Common myeloid progenitor, CD34-positive (primary cell): ENCODE results near the gene APBA1.
A peak's percentile ranks its signal among the peaks of the same experiment; 100 is the strongest.

Source experiments
- CTCF ChIA-PET: fragments of 350-600 bp; sonication (Branson Sonifier 250); formaldehyde crosslinking; loops from one replicate; lab custom pipeline; 2021; ENCODE audit warnings: antibody characterized with exemption; lab: Charles Lee
- POLR2A ChIA-PET: fragments of 350-600 bp; sonication (Branson Sonifier 250); formaldehyde crosslinking; loops from one replicate; lab custom pipeline; 2021; ENCODE audit warnings: antibody characterized with exemption; lab: Charles Lee
- DNase-seq, 3 donors: peaks; one replicate each; pipeline versions ENCODE4 v3.0.0 to v3.0.0-alpha.2; 2013
- H3K27ac ChIP-seq, 2 experiments: 1 replicate in 1 of 2; 2 replicates in 1 of 2; pipeline ENCODE4 v1.7.0; 2013; ENCODE audit warnings: inconsistent platforms in 2 of 2, low read length in 2 of 2, mild to moderate bottlenecking in 2 of 2, low read depth in 1 of 2, moderate library complexity in 1 of 2; ENCODE audit not compliant: severe bottlenecking in 2 of 2, insufficient read depth in 1 of 2, poor library complexity in 1 of 2
- H3K27me3 ChIP-seq, 5 experiments: replicated peaks in 2 of 5; 1 replicate in 3 of 5; 2 replicates in 2 of 5; pipeline versions ENCODE4 v1.6.1 to v1.7.0; 2013; ENCODE audit warnings: low read length in 4 of 5, mild to moderate bottlenecking in 2 of 5, moderate library complexity in 2 of 5, inconsistent platforms in 1 of 5; ENCODE audit not compliant: insufficient read depth in 5 of 5, control insufficient read depth in 4 of 5
- H3K36me3 ChIP-seq, 4 experiments: 1 replicate in 2 of 4; 2 replicates in 2 of 4; pipeline versions ENCODE4 v1.6.1 to v1.7.0; 2013; ENCODE audit warnings: low read length in 3 of 4, control low read depth in 1 of 4, mild to moderate bottlenecking in 1 of 4; ENCODE audit not compliant: control insufficient read depth in 4 of 4, insufficient read depth in 4 of 4
- H3K4me1 ChIP-seq, 4 experiments: 1 replicate in 3 of 4; 2 replicates in 1 of 4; pipeline versions ENCODE4 v1.6.1 to v1.7.1; 2013; ENCODE audit warnings: low read length in 3 of 4, mild to moderate bottlenecking in 3 of 4, control low read depth in 1 of 4, inconsistent platforms in 1 of 4, moderate library complexity in 1 of 4; ENCODE audit not compliant: control insufficient read depth in 4 of 4, insufficient read depth in 4 of 4; ENCODE audit errors: control extremely low read depth in 1 of 4
- H3K4me3 ChIP-seq, 7 experiments: 1 replicate in 4 of 7; 2 replicates in 3 of 7; pipeline versions ENCODE4 v1.5.1 to v1.7.0; 2013; ENCODE audit warnings: mild to moderate bottlenecking in 7 of 7, low read length in 6 of 7, moderate library complexity in 6 of 7, inconsistent platforms in 2 of 7, low read depth in 2 of 7, control low read depth in 1 of 7; ENCODE audit not compliant: insufficient read depth in 4 of 7, control insufficient read depth in 1 of 7; ENCODE audit errors: extremely low read depth in 1 of 7
- H3K9me3 ChIP-seq, 5 experiments: 1 replicate in 4 of 5; 2 replicates in 1 of 5; pipeline versions ENCODE4 v1.6.1 to v1.7.1; 2013; ENCODE audit warnings: low read length in 4 of 5, mild to moderate bottlenecking in 2 of 5, inconsistent platforms in 1 of 5, low read depth in 1 of 5, moderate library complexity in 1 of 5; ENCODE audit not compliant: control insufficient read depth in 4 of 5, insufficient read depth in 2 of 5; ENCODE audit errors: control extremely low read depth in 1 of 5
- WGBS: methylation state at CpG from one replicate; pipeline ENCODE4 v1.1.5; 2013; ENCODE audit not compliant: insufficient coverage; 5-methylcytosine and 5-hydroxymethylcytosine counted together

APBA1 gene

GRCh38 chr9:69696802-69697201, 24.6 kb upstream of the APBA1 start:
- H3K36me3 ChIP-seq, result no peaks in the 10 kb centered on the region
- peak in 2 of 3 donors; percentile 7 to 14 for DNase-seq
- H3K9me3 ChIP-seq, result peaks cover 2 to 39% (median 5%) of the 10 kb centered on the region in 5 experiments
- POLR2A ChIA-PET, result no interaction called here
- WGBS, result no CpG with 5 or more reads among the region's 2 CpGs
- no peak overlapping the region for H3K27ac ChIP-seq
- no peaks in the 10 kb centered on the region for H3K27me3 ChIP-seq
- H3K4me1 ChIP-seq, result no peaks in the 10 kb centered on the region
- no peak overlapping the region for H3K4me3 ChIP-seq
- CTCF ChIA-PET, result no interaction called here

GRCh38 chr9:69689991-69690538, 17.9 kb upstream of the APBA1 start:
- WGBS, result 100% methylated on average over 1 of the region's 2 CpGs
- Histone ChIP-seq H3K27ac (no peak overlapping the region), H3K4me1 (no peaks in the 10 kb centered on the region), H3K4me3 (no peak overlapping the region), H3K9me3 (peaks cover 0 to 3% (median 0%) of the 10 kb centered on the region in 5 experiments), H3K27me3 (no peaks in the 10 kb centered on the region), H3K36me3 (no peaks in the 10 kb centered on the region)
- ChIA-PET POLR2A (no interaction called here), CTCF (interaction anchor here (0.6 to 1.0 kb wide), 2 partner anchors 13 to 16 kb away, joined by 3 read pairs; no protein-coding TSS in a partner anchor)
- DNase-seq, result no peak

- no peak overlapping the region for H3K4me3 ChIP-seq
- ChIA-PET POLR2A (no interaction called here), CTCF (no interaction called here)
- WGBS, result no CpG with 5 or more reads among the region's 5 CpGs
- DNase-seq, result no peak
- no peaks in the 10 kb centered on the region for H3K9me3 ChIP-seq
- H3K36me3 ChIP-seq, result no peaks in the 10 kb centered on the region
- H3K4me1 ChIP-seq, result no peaks in the 10 kb centered on the region
- no peaks in the 10 kb centered on the region for H3K27me3 ChIP-seq
- no peak overlapping the region for H3K27ac ChIP-seq
Observed at GRCh38 chr9:69683927-69684326, 11.8 kb upstream of the APBA1 start.

- CTCF ChIA-PET, result no interaction called here
- Histone ChIP-seq H3K9me3 (no peaks in the 10 kb centered on the region), H3K36me3 (no peaks in the 10 kb centered on the region), H3K4me3 (no peak overlapping the region), H3K4me1 (peaks cover 0 to 11% (median 2%) of the 10 kb centered on the region in 4 experiments), H3K27me3 (no peaks in the 10 kb centered on the region), H3K27ac (no peak overlapping the region)
- no peak for DNase-seq
- WGBS, result 100% methylated on average over 1 of the region's 4 CpGs
- POLR2A ChIA-PET, result no interaction called here
Observed at GRCh38 chr9:69678843-69679538, 6.8 kb upstream of the APBA1 start.

GRCh38 chr9:69677931-69678330, 5.8 kb upstream of the APBA1 start:
- Histone ChIP-seq H3K4me3 (no peak overlapping the region), H3K36me3 (no peaks in the 10 kb centered on the region), H3K4me1 (peaks cover 0 to 18% (median 7%) of the 10 kb centered on the region in 4 experiments), H3K27ac (no peak overlapping the region), H3K9me3 (no peaks in the 10 kb centered on the region), H3K27me3 (no peaks in the 10 kb centered on the region)
- WGBS, result no CpG with 5 or more reads among the region's 5 CpGs
- no peak for DNase-seq
- ChIA-PET POLR2A (no interaction called here), CTCF (no interaction called here)

- Histone ChIP-seq H3K27ac (no peak overlapping the region), H3K4me3 (no peak overlapping the region), H3K27me3 (peaks cover 0 to 13% (median 2%) of the 10 kb centered on the region in 5 experiments), H3K4me1 (peaks cover 0 to 26% (median 19%) of the 10 kb centered on the region in 4 experiments), H3K9me3 (no peaks in the 10 kb centered on the region), H3K36me3 (no peaks in the 10 kb centered on the region)
- no peak for DNase-seq
- WGBS, result 83% methylated on average over 1 of the region's 3 CpGs
- ChIA-PET CTCF (no interaction called here), POLR2A (interaction anchor here (0.6 kb wide), 2 partner anchors 66 to 244 kb away, joined by 3 to 6 read pairs; no protein-coding TSS in a partner anchor)
Observed at GRCh38 chr9:69675563-69675962, 3.4 kb upstream of the APBA1 start.
